B cell (primary cell): ENCODE results near the gene PEDS1. TPM values are rescaled to one million over a fixed set of nuclear protein-coding genes. Genes with fewer than 3 reads are reported as not detected.

ENCODE experiments used
- ATAC-seq: fragments of 200-7000 bp; cut with Tn5 transposase; one replicate; pipeline ENCODE4 v1.10.0; 2021; ENCODE audit warnings: low read depth, mild to moderate bottlenecking, moderate number of reproducible peaks, moderate library complexity
- CTCF ChIA-PET: fragments of 350-600 bp; sonication (Branson Sonifier 250); formaldehyde crosslinking; loops from one replicate; lab custom pipeline; 2021; ENCODE audit warnings: antibody characterized with exemption, inconsistent platforms; lab: Charles Lee
- POLR2A ChIA-PET: fragments of 350-600 bp; sonication (Branson Sonifier 250); formaldehyde crosslinking; loops from one replicate; lab custom pipeline; 2021; ENCODE audit warnings: antibody characterized with exemption; lab: Charles Lee
- DNase-seq: peaks from one replicate; pipeline ENCODE4 v3.0.0; 2013
- H2AFZ ChIP-seq: 2 replicates; pipeline ENCODE4 v1.6.1; 2012; ENCODE audit warnings: mild to moderate bottlenecking, low read depth, low read length; ENCODE audit not compliant: insufficient read depth, poor library complexity, severe bottlenecking
- H3K27ac ChIP-seq, 2 donors: 1 replicate in 1 of 2; 2 replicates in 1 of 2; pipeline ENCODE4 v1.5.1; 2012 to 2013; ENCODE audit warnings: low read length in 2 of 2, mild to moderate bottlenecking in 2 of 2, moderate library complexity in 1 of 2
- H3K27me3 ChIP-seq, 4 experiments: fragments of 200-600 bp in 1 of 4; sonication (generic) in 1 of 4; replicated peaks in 1 of 4; 1 replicate in 2 of 4; 2 replicates in 2 of 4; pipeline versions ENCODE4 v1.6.1 to v1.7.0; 2013 to 2016; ENCODE audit warnings: low read length in 3 of 4, mild to moderate bottlenecking in 2 of 4, mixed read lengths in 1 of 4, moderate library complexity in 1 of 4; ENCODE audit not compliant: insufficient read depth in 4 of 4, control insufficient read depth in 3 of 4; ENCODE audit errors: control extremely low read depth in 1 of 4
- H3K36me3 ChIP-seq, 2 experiments: replicated peaks in 1 of 2; 1 replicate in 1 of 2; 2 replicates in 1 of 2; pipeline versions ENCODE4 v1.6.1 to v1.7.1; 2013; ENCODE audit warnings: low read length in 1 of 2; ENCODE audit not compliant: insufficient read depth in 2 of 2, control insufficient read depth in 1 of 2; ENCODE audit errors: control extremely low read depth in 1 of 2, extremely low read depth in 1 of 2
- H3K4me1 ChIP-seq, 2 donors: fragments of 200-600 bp in 1 of 2; sonication (generic) in 1 of 2; 1 replicate in 1 of 2; 2 replicates in 1 of 2; pipeline versions ENCODE4 v1.5.1 to v1.6.1; 2013 to 2017; ENCODE audit warnings: low read length in 2 of 2; ENCODE audit not compliant: control insufficient read depth in 2 of 2, insufficient read depth in 2 of 2
- H3K4me2 ChIP-seq: replicated peaks from 2 replicates; pipeline ENCODE3; 2012; ENCODE audit warnings: mild to moderate bottlenecking, low read depth, low read length; ENCODE audit not compliant: poor library complexity, severe bottlenecking
- H3K4me3 ChIP-seq, 5 experiments: fragments of 200-600 bp in 1 of 5; sonication (generic) in 1 of 5; 1 replicate in 3 of 5; 2 replicates in 2 of 5; pipeline versions ENCODE4 v1.5.1 to v1.7.0; 2011 to 2016; ENCODE audit warnings: low read length in 4 of 5, mild to moderate bottlenecking in 4 of 5, low read depth in 2 of 5, control low read depth in 1 of 5, moderate library complexity in 1 of 5; ENCODE audit not compliant: insufficient read depth in 1 of 5; ENCODE audit errors: control extremely low read depth in 1 of 5, extremely low read depth in 1 of 5
- H3K79me2 ChIP-seq: fragments of 200-600 bp; sonication (generic); one replicate; pipeline ENCODE4 v1.6.0; 2016; ENCODE audit warnings: low read length; ENCODE audit not compliant: control insufficient read depth, insufficient read depth
- H3K9ac ChIP-seq: fragments of 200-600 bp; sonication (generic); 2 replicates; pipeline ENCODE4 v1.6.1; 2017; ENCODE audit warnings: mild to moderate bottlenecking, low read length, moderate library complexity
- H3K9me3 ChIP-seq, 3 donors: one replicate each; pipeline versions ENCODE4 v1.6.1 to v1.7.1; 2013; ENCODE audit warnings: low read length in 2 of 3; ENCODE audit not compliant: control insufficient read depth in 2 of 3, insufficient read depth in 1 of 3; ENCODE audit errors: control extremely low read depth in 1 of 3
- H4K20me1 ChIP-seq: 2 replicates; pipeline ENCODE4 v1.6.0; 2012; ENCODE audit warnings: mild to moderate bottlenecking, low read length; ENCODE audit not compliant: insufficient read depth, control insufficient read depth, poor library complexity, severe bottlenecking
- H3K27ac Mint-ChIP-seq: one replicate; pipeline ENCODE4 v1.8.0; 2021; ENCODE audit warnings: mixed read lengths
- H3K27me3 Mint-ChIP-seq: one replicate; pipeline ENCODE4 v1.8.0; 2021; ENCODE audit warnings: mixed read lengths
- H3K4me1 Mint-ChIP-seq: one replicate; pipeline ENCODE4 v1.8.0; 2021; ENCODE audit warnings: mixed read lengths
- H3K4me3 Mint-ChIP-seq: one replicate; pipeline ENCODE4 v1.8.0; 2021; ENCODE audit warnings: mixed read lengths
- H3K9me3 Mint-ChIP-seq: one replicate; pipeline ENCODE4 v1.8.0; 2022; ENCODE audit warnings: mixed read lengths; ENCODE audit not compliant: insufficient read depth
- CTCF ChIP-seq: fragments of 200-600 bp; IDR thresholded peaks from one replicate; pipeline ENCODE4 v1.8.0; 2022; ENCODE audit warnings: antibody characterized with exemption, mild to moderate bottlenecking
- EZH2 ChIP-seq: IDR thresholded peaks from 2 replicates; pipeline ENCODE4 v1.6.1; 2012; ENCODE audit warnings: borderline replicate concordance, low read depth, mild to moderate bottlenecking, moderate library complexity, low read length; ENCODE audit not compliant: insufficient read depth, poor library complexity, severe bottlenecking
- WGBS: methylation state at CpG from one replicate; pipeline ENCODE4 v1.1.5; 2013; ENCODE audit warnings: missing lambda C conversion rate; ENCODE audit not compliant: insufficient coverage; 5-methylcytosine and 5-hydroxymethylcytosine counted together
- intact Hi-C: fragments of 100-400 bp; cut with micrococcal nuclease; formaldehyde crosslinking; loops from one replicate; pipeline ENCODE4 v1.10.0; 2022
- polyA plus RNA-seq: library from polyadenylated mRNA; depleted of rRNA; stranded (reverse); fragments of >200 nt; gene quantifications from 2 replicates; pipeline ENCODE4 v1.2.3, GENCODE V29; 2012
- total RNA-seq, 2 donors: library from RNA; stranded (reverse); fragments of 120-200 nt in 1 of 2; gene quantifications; 1 replicate in 1 of 2; 2 replicates in 1 of 2; pipeline versions ENCODE4 v1.2.3 to v1.2.4, GENCODE V29; 2013 to 2022

PEDS1 gene
- total and polyA plus RNA-seq, 2 donors (not counting 1 experiment from before 2014, with no cell fraction given), result 11.2 to 38.7 TPM

DNA sequence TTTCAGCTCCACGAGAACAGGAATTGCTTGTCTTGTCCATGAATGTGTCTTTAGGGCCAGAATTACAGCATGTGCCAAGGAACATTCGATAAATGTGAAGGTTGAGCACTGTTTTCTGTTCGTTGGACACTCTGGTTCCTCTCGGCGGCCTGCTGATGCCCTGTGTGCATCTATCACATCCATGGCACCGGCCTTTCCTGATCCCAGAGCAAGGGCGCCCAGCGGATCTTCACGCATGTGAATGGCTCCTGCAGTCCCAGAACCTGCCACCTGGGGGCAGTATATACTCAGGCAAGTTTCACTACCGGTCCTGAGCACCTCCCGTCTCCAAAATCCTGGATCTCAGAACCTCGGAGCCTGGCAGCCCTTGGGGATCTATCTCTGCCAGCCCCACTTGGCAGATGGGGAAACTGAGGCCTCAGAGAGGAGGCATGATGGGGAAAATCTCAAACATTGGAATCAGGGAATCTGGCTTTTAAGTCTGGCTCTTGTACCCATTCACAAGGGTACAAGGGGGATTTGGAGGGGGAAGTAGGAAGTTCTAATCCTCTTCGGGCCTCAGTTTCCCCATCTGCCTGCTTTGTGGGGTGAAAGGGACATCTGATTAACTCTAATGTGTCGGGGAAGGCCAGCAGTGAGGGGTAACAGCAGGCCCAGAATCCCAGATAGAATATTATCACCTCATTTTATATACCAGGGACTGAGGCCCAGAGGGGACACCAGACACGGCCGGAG, 32.8 kb upstream of the PEDS1 start:
- Mint-ChIP-seq H3K27me3 (peaks cover 23% of the 10 kb centered on the region), H3K9me3 (no peaks in the 10 kb centered on the region), H3K4me1 (peaks cover 3% of the 10 kb centered on the region), H3K4me3 (no peak overlapping the region), H3K27ac (no peak overlapping the region)
- ATAC-seq (no peak), DNase-seq (peak; percentile 86)
- Histone ChIP-seq H3K79me2 (no peaks in the 10 kb centered on the region), H3K36me3 (no peaks in the 10 kb centered on the region), H4K20me1 (no peaks in the 10 kb centered on the region), H3K9ac (no peak overlapping the region), H3K4me1 (peaks cover 0 to 8% of the 10 kb centered on the region in 2 donors), H3K27me3 (peaks cover 0 to 10% (median 4%) of the 10 kb centered on the region in 4 experiments), H3K4me2 (peak overlapping the region; percentile 12), H2AFZ (no peak overlapping the region), H3K4me3 (no peak overlapping the region), H3K9me3 (peaks cover 0 to 2% (median 0%) of the 10 kb centered on the region in 3 donors), H3K27ac (no peak overlapping the region)
- TF ChIP-seq EZH2, result no peak
- peak; percentile 98 for TF ChIP-seq CTCF
- 22% methylated on average over 12 of the region's 16 CpGs for WGBS
- ChIA-PET POLR2A (no interaction called here), CTCF (interaction anchor here (0.6 to 7.6 kb wide), 21 partner anchors 7 to 564 kb away, joined by 3 to 95 read pairs (median 4); no protein-coding TSS in a partner anchor)
- intact Hi-C loops, result loop anchor here (1.0 kb wide), 4 partner anchors 274 to 450 kb away; no protein-coding TSS in a partner anchor

DNA sequence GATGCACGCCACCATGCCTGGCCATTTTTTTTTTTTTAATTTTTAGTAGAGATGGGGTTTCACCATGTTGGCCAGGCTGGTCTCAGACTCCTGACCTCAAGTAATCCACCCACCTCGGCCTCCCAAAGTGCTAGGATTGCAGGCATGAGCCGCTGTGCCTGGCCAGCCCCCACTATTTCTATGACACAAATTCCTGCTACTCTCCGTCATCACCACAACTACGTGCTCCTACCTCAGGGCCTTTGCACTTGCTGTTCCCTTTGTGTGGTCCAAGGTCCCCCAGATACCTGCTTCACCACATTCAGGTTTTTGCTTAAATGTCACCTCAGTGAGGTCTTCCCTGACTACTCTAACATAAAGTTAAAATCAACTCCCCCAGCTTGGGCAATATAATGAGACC, 31.9 kb upstream of the PEDS1 start:
- peaks cover 0 to 8% of the 10 kb centered on the region in 2 donors for H3K4me1 ChIP-seq
- H3K9ac ChIP-seq, result no peak overlapping the region
- DNase-seq, result no peak
- Mint-ChIP-seq H3K27ac (no peak overlapping the region), H3K4me1 (peaks cover 3% of the 10 kb centered on the region), H3K4me3 (no peak overlapping the region), H3K9me3 (no peaks in the 10 kb centered on the region), H3K27me3 (peaks cover 23% of the 10 kb centered on the region)
- ATAC-seq, result no peak
- intact Hi-C loops, result no loop called here
- no peak overlapping the region for H3K4me2 ChIP-seq
- WGBS, result 91% methylated on average over 5 of the region's 5 CpGs
- H3K27me3 ChIP-seq, result peaks cover 0 to 10% (median 4%) of the 10 kb centered on the region in 4 experiments
- ChIA-PET POLR2A (no interaction called here), CTCF (interaction anchor here (0.7 to 7.6 kb wide), 16 partner anchors 8 to 565 kb away, joined by 3 to 95 read pairs (median 4); no protein-coding TSS in a partner anchor)
- no peaks in the 10 kb centered on the region for H4K20me1 ChIP-seq
- H3K4me3 ChIP-seq, result no peak overlapping the region
- TF ChIP-seq CTCF (no peak), EZH2 (no peak)
- H3K36me3 ChIP-seq, result no peaks in the 10 kb centered on the region
- no peaks in the 10 kb centered on the region for H3K79me2 ChIP-seq
- peaks cover 0 to 2% (median 0%) of the 10 kb centered on the region in 3 donors for H3K9me3 ChIP-seq
- H2AFZ ChIP-seq, result no peak overlapping the region
- no peak overlapping the region for H3K27ac ChIP-seq
